ENCODE data around the gene NRDC. TPM values are rescaled to one million over a fixed set of nuclear protein-coding genes. Genes with fewer than 3 reads are reported as not detected.

NRDC gene
- total RNA-seq, 2 experiments from 2014 or later, result 116 to 118 TPM

DNA sequence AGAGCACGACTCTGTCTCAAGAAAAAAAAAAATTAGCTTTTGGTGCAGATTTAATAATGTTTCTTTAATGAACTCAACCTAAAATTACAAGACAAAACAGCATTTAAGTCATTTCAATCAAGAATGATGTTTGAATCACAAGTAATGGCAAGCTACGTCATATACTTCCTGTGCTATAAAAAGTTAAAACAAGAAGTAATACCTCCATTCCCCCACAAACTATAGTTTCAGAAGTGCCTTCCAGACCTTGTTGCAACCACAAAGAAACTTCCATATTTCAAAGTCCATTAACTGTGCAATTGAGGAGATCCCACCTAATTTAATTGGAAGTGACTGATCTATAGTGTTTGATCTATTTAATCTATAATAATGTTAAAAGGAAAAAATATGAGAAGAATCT is 15.1 kb downstream of the NRDC start:
- Mint-ChIP-seq H3K9me3 (no peaks in the 10 kb centered on the region), H3K27ac (peak overlapping the region; percentile 68), H3K4me1 (peaks cover 43% of the 10 kb centered on the region), H3K27me3 (no peaks in the 10 kb centered on the region), H3K36me3 (peaks cover 26% of the 10 kb centered on the region), H3K4me3 (no peak overlapping the region)
- no peak for DNase-seq

- peaks cover 32% of the 10 kb centered on the region for H3K4me1 Mint-ChIP-seq
- no peaks in the 10 kb centered on the region for H3K27me3 Mint-ChIP-seq
- DNase-seq, result no peak
- no peak overlapping the region for H3K4me3 Mint-ChIP-seq
- H3K27ac Mint-ChIP-seq, result no peak overlapping the region
- no peaks in the 10 kb centered on the region for H3K9me3 Mint-ChIP-seq
- H3K36me3 Mint-ChIP-seq, result peaks cover 23% of the 10 kb centered on the region
Observed at GRCh38 chr1:51861669-51862068, 16.9 kb downstream of the NRDC start.

DNA sequence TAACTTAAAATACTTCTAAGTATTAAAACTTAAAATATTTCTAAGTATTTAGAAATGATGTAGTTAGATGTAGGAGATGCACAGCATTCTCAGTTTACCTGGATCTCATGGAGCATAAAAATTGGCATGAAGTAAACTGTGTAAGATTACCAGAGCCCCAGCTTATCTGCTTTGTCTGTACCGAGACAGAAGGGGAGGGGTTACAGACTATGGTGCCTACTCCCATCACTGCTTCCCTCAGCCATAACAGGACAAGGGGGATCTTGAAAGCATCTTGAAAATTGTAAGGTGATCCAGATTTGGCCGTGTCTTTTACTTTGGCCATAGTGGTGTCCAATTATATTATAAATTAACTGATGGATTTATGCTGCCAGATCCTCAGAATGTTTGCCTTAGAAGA is 18.8 kb downstream of the NRDC start:
- Mint-ChIP-seq H3K27ac (no peak overlapping the region), H3K36me3 (peaks cover 31% of the 10 kb centered on the region), H3K27me3 (no peaks in the 10 kb centered on the region), H3K9me3 (no peaks in the 10 kb centered on the region), H3K4me1 (peaks cover 38% of the 10 kb centered on the region), H3K4me3 (no peak overlapping the region)
- DNase-seq, result no peak

- no peak overlapping the region for H3K27ac Mint-ChIP-seq
- no peaks in the 10 kb centered on the region for H3K27me3 Mint-ChIP-seq
- peaks cover 39% of the 10 kb centered on the region for H3K4me1 Mint-ChIP-seq
- H3K9me3 Mint-ChIP-seq, result no peaks in the 10 kb centered on the region
- no peak overlapping the region for H3K4me3 Mint-ChIP-seq
- H3K36me3 Mint-ChIP-seq, result peaks cover 35% of the 10 kb centered on the region
- no peak for DNase-seq
Observed at GRCh38 chr1:51859333-51859732, 19.2 kb downstream of the NRDC start.

DNA sequence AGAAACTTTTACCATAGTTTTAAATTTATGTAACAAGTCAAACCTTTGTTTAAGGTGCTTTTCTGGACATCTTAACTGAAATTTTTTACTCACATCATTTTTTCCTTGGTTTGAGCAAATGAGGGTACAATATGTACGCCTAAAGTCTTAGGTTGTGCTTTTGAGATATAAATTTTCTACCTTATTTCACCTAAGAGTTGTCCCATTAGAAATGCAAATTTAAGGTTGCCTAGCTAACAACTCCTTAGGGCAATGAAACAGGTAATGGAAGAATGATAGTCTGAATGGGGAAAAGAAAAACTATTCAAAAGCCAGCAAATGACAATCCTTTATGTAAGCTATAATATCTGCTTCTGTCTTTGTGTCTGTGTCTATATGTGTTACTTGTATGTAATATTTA is 19.6 kb downstream of the NRDC start:
- peaks cover 36% of the 10 kb centered on the region for H3K36me3 Mint-ChIP-seq
- DNase-seq, result no peak
- H3K27me3 Mint-ChIP-seq, result no peaks in the 10 kb centered on the region
- peaks cover 38% of the 10 kb centered on the region for H3K4me1 Mint-ChIP-seq
- H3K9me3 Mint-ChIP-seq, result no peaks in the 10 kb centered on the region
- no peak overlapping the region for H3K4me3 Mint-ChIP-seq
- H3K27ac Mint-ChIP-seq, result no peak overlapping the region

DNA sequence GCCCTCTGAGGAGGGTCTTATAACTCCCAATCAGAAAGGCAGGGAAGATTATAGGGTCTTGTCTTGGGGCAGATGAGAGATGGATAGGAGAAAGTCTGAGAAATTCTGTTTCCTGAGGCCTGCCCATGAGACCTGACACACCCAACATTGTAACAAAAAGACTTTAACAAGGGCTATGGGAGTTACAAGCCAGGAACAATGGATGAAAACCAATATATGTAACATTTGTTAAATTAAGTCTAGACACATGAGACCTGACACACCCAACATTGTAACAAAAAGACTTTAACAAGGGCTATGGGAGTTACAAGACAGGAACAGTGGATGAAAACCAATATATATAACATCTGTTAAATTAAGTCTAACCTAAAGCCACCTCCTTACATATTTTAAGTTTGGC is 21.8 kb downstream of the NRDC start:
- no peak for DNase-seq
- Mint-ChIP-seq H3K4me3 (no peak overlapping the region), H3K27ac (peak overlapping the region; percentile 43), H3K9me3 (no peaks in the 10 kb centered on the region), H3K4me1 (peaks cover 23% of the 10 kb centered on the region), H3K27me3 (no peaks in the 10 kb centered on the region), H3K36me3 (peaks cover 25% of the 10 kb centered on the region)

- no peak for DNase-seq
- H3K27me3 Mint-ChIP-seq, result no peaks in the 10 kb centered on the region
- H3K4me1 Mint-ChIP-seq, result peaks cover 25% of the 10 kb centered on the region
- H3K27ac Mint-ChIP-seq, result no peak overlapping the region
- H3K36me3 Mint-ChIP-seq, result peaks cover 21% of the 10 kb centered on the region
- H3K4me3 Mint-ChIP-seq, result no peak overlapping the region
- H3K9me3 Mint-ChIP-seq, result no peaks in the 10 kb centered on the region
Observed at GRCh38 chr1:51855624-51856023, 22.9 kb downstream of the NRDC start.

DNA sequence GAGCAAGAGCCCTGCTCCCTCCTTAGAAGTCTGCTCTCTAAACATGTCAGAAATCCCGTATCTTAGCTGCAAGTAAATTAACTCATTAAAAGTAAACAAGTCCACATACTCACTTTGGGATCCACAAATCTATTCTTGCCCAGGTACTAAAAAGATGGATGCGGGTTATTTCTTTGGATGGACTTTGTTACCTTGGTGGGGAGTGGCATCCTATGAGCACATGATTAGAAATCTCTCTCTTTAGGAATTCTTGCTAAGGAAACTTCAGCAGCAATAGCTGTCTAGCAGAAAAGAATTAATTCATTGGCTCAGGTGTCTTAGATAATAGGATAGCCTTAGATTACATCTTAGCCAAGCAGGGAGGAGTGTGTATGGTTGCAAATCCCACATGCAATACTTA is 25.2 kb downstream of the NRDC start:
- H3K36me3 Mint-ChIP-seq, result peaks cover 16% of the 10 kb centered on the region
- H3K9me3 Mint-ChIP-seq, result no peaks in the 10 kb centered on the region
- H3K4me3 Mint-ChIP-seq, result no peak overlapping the region
- no peak for DNase-seq
- peaks cover 21% of the 10 kb centered on the region for H3K4me1 Mint-ChIP-seq
- H3K27me3 Mint-ChIP-seq, result no peaks in the 10 kb centered on the region
- H3K27ac Mint-ChIP-seq, result no peak overlapping the region

DNA sequence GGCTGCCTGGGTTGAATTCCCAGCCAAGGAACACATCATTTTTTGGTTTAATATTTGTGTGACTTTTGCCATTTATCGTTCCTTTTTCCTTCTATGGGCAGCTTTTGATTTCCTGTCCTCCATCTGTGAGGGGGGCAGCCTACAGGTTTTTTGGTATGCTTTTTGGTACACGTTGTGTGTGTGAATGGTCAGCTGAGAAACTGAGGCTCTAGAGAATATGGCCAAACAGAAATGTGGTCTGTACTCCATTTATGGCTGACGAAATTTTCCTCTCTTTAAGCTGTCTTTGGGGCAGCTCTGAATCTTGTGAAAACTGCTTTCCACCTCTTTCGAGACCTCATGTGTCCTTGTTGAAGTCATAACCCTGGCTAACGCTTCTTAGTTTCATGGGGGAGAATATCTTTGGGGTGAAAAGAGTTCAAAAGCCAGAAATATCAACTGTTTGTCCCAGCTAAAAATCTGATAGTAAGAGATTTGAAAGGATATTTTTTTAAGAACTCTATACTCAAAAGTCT is 26.6 kb downstream of the NRDC start:
- Mint-ChIP-seq H3K9me3 (no peaks in the 10 kb centered on the region), H3K4me1 (peaks cover 16% of the 10 kb centered on the region), H3K36me3 (peaks cover 17% of the 10 kb centered on the region), H3K4me3 (no peak overlapping the region), H3K27me3 (no peaks in the 10 kb centered on the region), H3K27ac (no peak overlapping the region)
- DNase-seq, result no peak

DNA sequence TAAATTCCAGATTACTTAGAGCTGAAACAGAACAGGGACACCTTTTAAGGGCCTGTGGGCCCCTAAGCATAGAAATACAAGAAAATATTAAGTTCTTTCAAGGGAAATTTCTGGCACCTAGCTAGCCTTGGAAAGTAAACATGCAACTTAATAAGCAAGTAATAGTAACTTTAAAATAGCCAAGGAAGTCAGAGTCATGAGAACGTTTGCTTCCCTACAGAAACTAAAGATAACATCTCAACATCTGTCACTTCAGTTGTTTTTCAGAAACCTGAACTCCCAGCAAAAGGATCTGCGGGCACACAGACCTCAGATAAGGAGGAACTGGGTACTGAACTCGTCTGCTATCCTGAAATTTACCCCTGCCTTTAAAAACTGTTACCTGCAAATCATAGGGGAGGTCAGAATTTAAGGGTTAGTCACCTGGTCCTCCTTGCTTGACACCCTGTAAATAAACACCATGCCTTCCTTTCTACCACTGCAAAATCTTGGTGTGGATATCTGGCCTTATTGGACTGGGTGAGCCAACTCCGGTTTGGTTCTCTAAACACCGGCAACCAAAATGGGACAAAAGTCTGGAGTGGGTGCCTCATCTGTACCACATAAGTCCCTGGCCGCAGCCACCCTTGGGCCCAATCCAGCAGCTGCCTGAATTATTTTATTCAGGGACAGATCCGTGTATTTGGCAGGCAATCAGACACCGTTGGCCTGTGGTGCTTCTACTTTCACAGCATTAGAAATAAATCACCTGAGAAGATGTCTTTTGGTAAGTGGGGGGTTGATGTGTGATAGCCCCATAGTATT is 27.9 kb downstream of the NRDC start:
- DNase-seq, result no peak
- Mint-ChIP-seq H3K4me3 (no peak overlapping the region), H3K9me3 (peaks cover 2% of the 10 kb centered on the region), H3K36me3 (peaks cover 20% of the 10 kb centered on the region), H3K27me3 (no peaks in the 10 kb centered on the region), H3K4me1 (peaks cover 10% of the 10 kb centered on the region), H3K27ac (no peak overlapping the region)

GRCh38 chr1:51847294-51847920 is 31.1 kb downstream of the NRDC start:
- Mint-ChIP-seq H3K4me3 (no peak overlapping the region), H3K27me3 (no peaks in the 10 kb centered on the region), H3K9me3 (peaks cover 2% of the 10 kb centered on the region), H3K4me1 (peaks cover 23% of the 10 kb centered on the region), H3K27ac (no peak overlapping the region), H3K36me3 (peaks cover 15% of the 10 kb centered on the region)
- DNase-seq, result no peak

DNA sequence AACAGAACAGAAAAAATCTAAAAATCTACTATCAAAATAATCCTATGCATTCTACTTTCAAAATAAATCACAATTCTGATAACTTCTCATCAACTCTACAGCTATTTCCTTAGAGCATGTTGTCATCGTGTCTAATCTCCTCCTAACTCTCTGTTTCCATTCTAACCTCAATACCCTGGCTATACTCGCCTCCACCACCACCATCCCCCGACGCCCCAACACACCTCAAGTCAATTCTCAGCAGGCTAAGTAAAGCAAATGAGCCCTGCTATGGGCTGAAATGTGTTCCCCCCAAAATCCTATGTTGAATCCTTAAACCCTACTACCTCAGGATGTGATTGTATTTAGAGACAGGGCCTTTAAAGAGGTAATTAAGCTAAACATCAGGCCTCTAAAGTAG is 34.6 kb downstream of the NRDC start:
- peaks cover 2% of the 10 kb centered on the region for H3K9me3 Mint-ChIP-seq
- peak; percentile 46 for DNase-seq
- H3K4me1 Mint-ChIP-seq, result peaks cover 26% of the 10 kb centered on the region

DNA sequence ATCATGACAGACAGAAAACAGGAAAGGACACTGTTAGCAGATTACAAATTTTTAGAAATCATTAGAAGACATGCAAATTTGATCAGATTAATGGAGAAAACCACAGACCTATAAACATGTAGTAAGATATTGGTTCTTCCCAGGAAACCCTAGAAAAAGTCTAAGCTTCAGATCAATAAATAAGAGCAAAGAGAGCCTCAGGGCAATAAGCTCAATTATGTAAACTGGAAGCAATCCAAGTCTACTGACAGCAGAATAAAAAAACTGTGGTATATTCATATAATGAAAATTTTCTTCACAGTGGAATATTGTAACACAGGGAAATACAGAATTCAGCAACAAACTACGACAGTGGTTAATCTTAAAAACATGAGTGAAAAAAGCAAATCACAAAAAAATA is 36.3 kb downstream of the NRDC start:
- Mint-ChIP-seq H3K27me3 (no peaks in the 10 kb centered on the region), H3K4me1 (peaks cover 28% of the 10 kb centered on the region), H3K36me3 (peaks cover 24% of the 10 kb centered on the region), H3K4me3 (no peak overlapping the region), H3K27ac (no peak overlapping the region), H3K9me3 (peaks cover 2% of the 10 kb centered on the region)
- DNase-seq, result no peak

More for the DNA sequence above, 34.6 kb downstream of the NRDC start:
- peaks cover 24% of the 10 kb centered on the region for H3K36me3 Mint-ChIP-seq
- H3K27me3 Mint-ChIP-seq, result no peaks in the 10 kb centered on the region
- no peak overlapping the region for H3K4me3 Mint-ChIP-seq
- peak overlapping the region; percentile 4 for H3K27ac Mint-ChIP-seq

- Mint-ChIP-seq H3K27me3 (no peaks in the 10 kb centered on the region), H3K9me3 (no peaks in the 10 kb centered on the region), H3K4me1 (peaks cover 28% of the 10 kb centered on the region), H3K4me3 (no peak overlapping the region), H3K36me3 (peaks cover 16% of the 10 kb centered on the region), H3K27ac (no peak overlapping the region)
- no peak for DNase-seq
Observed at GRCh38 chr1:51840743-51841461, 37.6 kb downstream of the NRDC start.

GRCh38 chr1:51840182-51840581 is 38.3 kb downstream of the NRDC start:
- Mint-ChIP-seq H3K9me3 (no peaks in the 10 kb centered on the region), H3K27ac (no peak overlapping the region), H3K36me3 (peaks cover 14% of the 10 kb centered on the region), H3K4me1 (peaks cover 25% of the 10 kb centered on the region), H3K27me3 (no peaks in the 10 kb centered on the region), H3K4me3 (no peak overlapping the region)
- no peak for DNase-seq

Measured in activated naive CD8-positive, alpha-beta T cell treated with anti-CD3 and anti-CD28 coated beads for 36 hours (primary cell).